H1 (cell line): ENCODE data around the gene SPAG16. TPM values are rescaled to one million over a fixed set of nuclear protein-coding genes. Genes with fewer than 3 reads are reported as not detected.
A peak's percentile ranks its signal among the peaks of the same experiment; 100 is the strongest.

Experiments used
- CTCF ChIA-PET: fragments of 300-600 bp; sonication (Branson Sonifier 250); formaldehyde crosslinking; loops from one replicate; lab custom pipeline; 2021; ENCODE audit not compliant: partially characterized antibody; lab: Charles Lee
- POLR2A ChIA-PET: fragments of 300-600 bp; sonication (Branson Sonifier 250); formaldehyde crosslinking; loops from one replicate; lab custom pipeline; 2021; ENCODE audit warnings: inconsistent platforms; ENCODE audit not compliant: partially characterized antibody; lab: Charles Lee
- DNase-seq, 2 experiments: peaks; one replicate each; pipeline versions ENCODE4 v3.0.0 to v3.0.0-alpha.2; 2010 to 2022; ENCODE audit warnings: low spot score in 2 of 2, low read depth in 1 of 2, mixed read lengths in 1 of 2
- FAIRE-seq: peaks from 2 replicates; lab custom pipeline; 2011; peaks lifted over from hg19 to GRCh38; lab: Jason Lieb, UNC
- H2AFZ ChIP-seq: 2 replicates; pipeline ENCODE4 v1.8.1; 2012; ENCODE audit warnings: low read length, inconsistent platforms
- H2AK5ac ChIP-seq: 2 replicates; pipeline ENCODE4 v1.6.1; 2013; ENCODE audit warnings: low read depth, low read length
- H2BK120ac ChIP-seq: replicated peaks from 2 replicates; pipeline ENCODE3; 2013; ENCODE audit warnings: low read depth, low read length, inconsistent platforms
- H2BK12ac ChIP-seq: 2 replicates; pipeline ENCODE4 v1.6.1; 2013; ENCODE audit warnings: low read depth, low read length
- H2BK15ac ChIP-seq: 2 replicates; pipeline ENCODE4 v1.6.1; 2013; ENCODE audit warnings: low read length
- H2BK20ac ChIP-seq: 2 replicates; pipeline ENCODE4 v1.6.1; 2013; ENCODE audit warnings: low read length
- H2BK5ac ChIP-seq: 2 replicates; pipeline ENCODE4 v1.6.1; 2013; ENCODE audit warnings: low read depth, low read length
- H3K14ac ChIP-seq: 2 replicates; pipeline ENCODE4 v1.6.1; 2013; ENCODE audit warnings: inconsistent platforms; ENCODE audit not compliant: insufficient read length
- H3K18ac ChIP-seq: 2 replicates; pipeline ENCODE4 v1.6.1; 2013; ENCODE audit warnings: low read length; ENCODE audit errors: extremely low read depth
- H3K23ac ChIP-seq: 2 replicates; pipeline ENCODE4 v1.6.1; 2013; ENCODE audit warnings: inconsistent platforms; ENCODE audit not compliant: insufficient read length
- H3K23me2 ChIP-seq: 2 replicates; pipeline ENCODE4 v1.6.1; 2013; ENCODE audit warnings: low read depth, low read length
- H3K27ac ChIP-seq: 2 replicates; pipeline ENCODE4 v1.6.1; 2011; ENCODE audit warnings: low read depth, low read length, inconsistent platforms
- H3K27me3 ChIP-seq, 4 experiments: replicated peaks in 1 of 4; 1 replicate in 1 of 4; 2 replicates in 3 of 4; pipeline versions ENCODE4 v1.6.1 to v1.8.1; 2011 to 2013; ENCODE audit warnings: low read length in 3 of 4, mild to moderate bottlenecking in 3 of 4, inconsistent platforms in 2 of 4, mixed read lengths in 2 of 4, moderate library complexity in 1 of 4; ENCODE audit not compliant: control insufficient read depth in 3 of 4, insufficient read depth in 3 of 4; ENCODE audit errors: extremely low read depth in 1 of 4
- H3K36me3 ChIP-seq, 4 experiments: 2 replicates each; pipeline versions ENCODE4 v1.6.1 to v1.8.1; 2011 to 2013; ENCODE audit warnings: mild to moderate bottlenecking in 4 of 4, low read length in 3 of 4, moderate library complexity in 2 of 4, control low read depth in 1 of 4, inconsistent platforms in 1 of 4; ENCODE audit not compliant: insufficient read depth in 4 of 4, control insufficient read depth in 2 of 4
- H3K4ac ChIP-seq: replicated peaks from 2 replicates; pipeline ENCODE3; 2013; ENCODE audit warnings: low read length, low read depth, mixed read lengths, inconsistent platforms; ENCODE audit not compliant: insufficient read length
- H3K4me1 ChIP-seq, 4 experiments: replicated peaks in 1 of 4; 1 replicate in 1 of 4; 2 replicates in 3 of 4; pipeline versions ENCODE4 v1.6.1 to v1.8.1; 2011 to 2013; ENCODE audit warnings: low read length in 3 of 4, inconsistent platforms in 2 of 4, mixed read lengths in 1 of 4; ENCODE audit not compliant: insufficient read depth in 4 of 4, control insufficient read depth in 3 of 4
- H3K4me2 ChIP-seq, 2 experiments: 2 replicates each; pipeline versions ENCODE4 v1.6.1 to v1.8.1; 2011 to 2013; ENCODE audit warnings: low read depth in 2 of 2, low read length in 2 of 2, control low read depth in 1 of 2, inconsistent platforms in 1 of 2, mild to moderate bottlenecking in 1 of 2; ENCODE audit not compliant: insufficient read depth in 1 of 2
- H3K4me3 ChIP-seq, 4 experiments: fragments of 200-600, 300-600 bp in 1 of 4; sonication (generic), shearing (Covaris generic), sonication (Bioruptor Twin) in 1 of 4; 2 replicates each; pipeline versions ENCODE4 v1.5.1 to v1.8.1; 2011 to 2016; ENCODE audit warnings: low read length in 4 of 4, low read depth in 3 of 4, control low read depth in 2 of 4, inconsistent platforms in 2 of 4, mild to moderate bottlenecking in 2 of 4, mixed read lengths in 1 of 4, moderate library complexity in 1 of 4; ENCODE audit not compliant: insufficient read depth in 2 of 4; ENCODE audit errors: extremely low read depth in 1 of 4
- H3K56ac ChIP-seq: replicated peaks from 2 replicates; pipeline ENCODE3; 2013; ENCODE audit warnings: low read depth, mild to moderate bottlenecking, mixed read lengths, low read length, inconsistent platforms; ENCODE audit not compliant: insufficient read length
- H3K79me1 ChIP-seq: 2 replicates; pipeline ENCODE4 v1.6.1; 2013; ENCODE audit warnings: low read depth, low read length, control low read depth
- H3K79me2 ChIP-seq, 2 experiments: 2 replicates each; pipeline versions ENCODE4 v1.6.1 to v1.8.1; 2012 to 2013; ENCODE audit warnings: low read length in 2 of 2, mild to moderate bottlenecking in 2 of 2, inconsistent platforms in 1 of 2; ENCODE audit not compliant: insufficient read depth in 2 of 2, control insufficient read depth in 1 of 2
- H3K9ac ChIP-seq, 4 experiments: replicated peaks in 1 of 4; 1 replicate in 1 of 4; 2 replicates in 3 of 4; pipeline versions ENCODE4 v1.6.1 to v1.8.1; 2011 to 2013; ENCODE audit warnings: low read depth in 3 of 4, low read length in 3 of 4, control low read depth in 2 of 4, mild to moderate bottlenecking in 2 of 4, moderate library complexity in 2 of 4, inconsistent platforms in 1 of 4; ENCODE audit errors: extremely low read depth in 1 of 4
- H3K9me3 ChIP-seq, 2 experiments: 2 replicates each; pipeline versions ENCODE4 v1.6.1 to v1.8.1; 2012 to 2013; ENCODE audit warnings: mild to moderate bottlenecking in 2 of 2, moderate library complexity in 2 of 2, control low read depth in 1 of 2, inconsistent platforms in 1 of 2, low read depth in 1 of 2, low read length in 1 of 2, mixed read lengths in 1 of 2; ENCODE audit not compliant: insufficient read depth in 2 of 2
- H4K20me1 ChIP-seq, 2 experiments: replicated peaks in 1 of 2; 2 replicates each; pipeline versions ENCODE3 to v1.8.1; 2011 to 2013; ENCODE audit warnings: inconsistent platforms in 2 of 2, low read length in 2 of 2, mild to moderate bottlenecking in 1 of 2; ENCODE audit not compliant: insufficient read depth in 2 of 2, control insufficient read depth in 1 of 2
- H4K5ac ChIP-seq: 2 replicates; pipeline ENCODE4 v1.6.1; 2013; ENCODE audit warnings: low read length, low read depth, mixed read lengths, inconsistent platforms; ENCODE audit not compliant: insufficient read length
- H4K8ac ChIP-seq: 2 replicates; pipeline ENCODE4 v1.8.0; 2013; ENCODE audit warnings: mild to moderate bottlenecking, moderate library complexity, low read length, inconsistent platforms; ENCODE audit not compliant: insufficient read depth; ENCODE audit errors: extremely low read depth
- H4K91ac ChIP-seq: replicated peaks from 2 replicates; pipeline ENCODE3; 2013; ENCODE audit warnings: low read length, mixed read lengths, inconsistent platforms; ENCODE audit not compliant: insufficient read length
- TAF1 ChIP-seq: IDR thresholded peaks from 2 replicates; pipeline ENCODE4 v1.6.1; 2011; ENCODE audit warnings: mild to moderate bottlenecking, low read depth, low read length
- TAF7 ChIP-seq: optimal IDR thresholded peaks from 2 replicates; pipeline ENCODE3; 2011; ENCODE audit warnings: low read depth, mild to moderate bottlenecking, inconsistent platforms, low read length, moderate library complexity, borderline replicate concordance
- whole genome bisulfite sequencing, 2 experiments: shearing (Covaris generic) in 1 of 2; methylation state at CpG; one replicate each; pipeline versions ENCODE4 v1.1.6 to v1.1.7; 2013 to 2015; ENCODE audit warnings: low lambda C conversion rate in 2 of 2, mixed read lengths in 2 of 2, inconsistent platforms in 1 of 2, low coverage in 1 of 2, missing lambda C conversion rate in 1 of 2; ENCODE audit not compliant: insufficient replicate concordance in 2 of 2, insufficient coverage in 1 of 2, insufficient read length in 1 of 2; ENCODE audit errors: extremely low coverage in 1 of 2, missing lambda C conversion rate in 1 of 2; 5-methylcytosine and 5-hydroxymethylcytosine counted together
- polyA plus RNA-seq, 7 experiments: library from polyadenylated mRNA; depleted of rRNA in 3 of 7; stranded (reverse) in 5 of 7; unstranded in 2 of 7; fragments of >200 nt in 5 of 7; fragments of 200-250 nt in 2 of 7; gene quantifications; 1 replicate in 5 of 7; 2 replicates in 1 of 7; 4 replicates in 1 of 7; pipeline versions ENCODE4 v1.2.1 to v1.2.3, GENCODE V29; 2011 to 2013; ENCODE audit warnings: missing spikeins in 2 of 7, mixed read lengths in 2 of 7
- total RNA-seq: library from RNA; stranded (reverse); fragmentation: NEBNext Ultra II Directional; extraction: Animal tissue kit (Norgen Biotek cat#: 25700); gene quantifications from 2 replicates; pipeline ENCODE4 v1.2.1, GENCODE V29; 2021

The SPAG16 gene
- total and polyA plus RNA-seq, 2 of the 8 experiments (the other 6 are each of a cell fraction or from before 2014, with no cell fraction given): 6.0 to 14.9 TPM

DNA sequence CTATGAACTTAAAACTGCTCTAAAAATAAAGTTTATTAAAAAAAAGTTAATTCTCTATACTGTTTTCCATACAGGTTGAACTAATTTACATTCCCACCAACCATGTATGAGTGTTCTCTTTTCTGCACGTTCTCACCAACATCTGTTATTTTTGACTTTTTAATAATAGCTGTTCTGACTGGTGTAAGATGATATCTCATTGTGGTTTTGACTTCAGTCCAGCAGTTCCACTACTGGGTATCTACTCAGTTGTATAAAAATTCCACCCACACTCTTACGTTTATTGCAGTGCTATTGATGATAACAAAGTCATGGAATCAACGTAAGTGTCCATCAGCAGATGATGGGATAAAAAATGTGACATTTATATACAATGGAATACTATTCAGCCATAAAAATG, 33.7 kb downstream of the SPAG16 start:
- H2AK5ac ChIP-seq: no peak overlapping the region
- DNase-seq (no peak), FAIRE-seq (peak; percentile 7)
- H3K23me2 ChIP-seq: no peaks in the 10 kb centered on the region
- TF ChIP-seq TAF1: no peak
- no peak for TF ChIP-seq TAF7
- H2BK5ac ChIP-seq: no peak overlapping the region
- H3K18ac ChIP-seq: no peak overlapping the region
- no peaks in the 10 kb centered on the region for H3K27me3 ChIP-seq
- H2BK20ac ChIP-seq: no peak overlapping the region
- no peaks in the 10 kb centered on the region for H3K79me2 ChIP-seq
- H3K9ac ChIP-seq: no peak overlapping the region
- no peak overlapping the region for H4K8ac ChIP-seq
- H3K23ac ChIP-seq: no peak overlapping the region
- H3K27ac ChIP-seq: no peak overlapping the region
- H3K36me3 ChIP-seq: peaks cover 0 to 7% (median 0%) of the 10 kb centered on the region in 4 experiments; a peak in 2 of 8 replicates
- ChIA-PET POLR2A (no interaction called here), CTCF (no interaction called here)
- H3K4me2 ChIP-seq: no peak overlapping the region
- 92% methylated on average over 3 of the region's 3 CpGs; no CpG with 5 or more reads in 1 of the 2 experiments for WGBS, 2 experiments
- H3K4ac ChIP-seq: no peak overlapping the region
- no peak overlapping the region for H3K56ac ChIP-seq
- no peak overlapping the region for H2BK120ac ChIP-seq
- no peaks in the 10 kb centered on the region for H3K79me1 ChIP-seq
- no peak overlapping the region for H3K14ac ChIP-seq
- no peak overlapping the region for H3K4me3 ChIP-seq
- no peak overlapping the region for H2AFZ ChIP-seq
- H4K91ac ChIP-seq: no peak overlapping the region
- no peaks in the 10 kb centered on the region for H3K9me3 ChIP-seq
- H2BK15ac ChIP-seq: no peak overlapping the region
- no peak overlapping the region for H2BK12ac ChIP-seq
- peaks cover 0 to 1% of the 10 kb centered on the region in 2 experiments for H4K20me1 ChIP-seq
- no peaks in the 10 kb centered on the region for H3K4me1 ChIP-seq
- H4K5ac ChIP-seq: no peak overlapping the region
